IgD-negative memory B cell (primary cell): ENCODE results near the gene TBCCD1. TPM values are rescaled to one million over a fixed set of nuclear protein-coding genes. Genes with fewer than 3 reads are reported as not detected.

Experiments
- H3K27ac Mint-ChIP-seq, 3 donors: one replicate each; pipeline ENCODE4 v1.8.0; 2020 to 2022; ENCODE audit warnings: mild to moderate bottlenecking in 3 of 3, mixed read lengths in 3 of 3, moderate library complexity in 1 of 3
- H3K27me3 Mint-ChIP-seq: one replicate; pipeline ENCODE4 v1.8.0; 2021; ENCODE audit warnings: mixed read lengths
- H3K36me3 Mint-ChIP-seq: one replicate; pipeline ENCODE4 v1.8.0; 2020; ENCODE audit warnings: mild to moderate bottlenecking, mixed read lengths
- H3K4me1 Mint-ChIP-seq, 3 donors: one replicate each; pipeline ENCODE4 v1.8.0; 2020 to 2022; ENCODE audit warnings: mixed read lengths in 3 of 3, mild to moderate bottlenecking in 1 of 3
- H3K4me3 Mint-ChIP-seq, 4 donors: one replicate each; pipeline ENCODE4 v1.8.0; 2020 to 2022; ENCODE audit warnings: mild to moderate bottlenecking in 4 of 4, mixed read lengths in 4 of 4, moderate library complexity in 3 of 4
- H3K9me3 Mint-ChIP-seq, 3 donors: one replicate each; pipeline ENCODE4 v1.8.0; 2020 to 2021; ENCODE audit warnings: mixed read lengths in 3 of 3, mild to moderate bottlenecking in 1 of 3
- polyA plus RNA-seq: library from polyadenylated mRNA; unstranded; fragments of 300-500 nt; fragmentation: Illumina TruSeq; gene quantifications from one replicate; pipeline ENCODE4 v1.2.3, GENCODE V29; 2021

TBCCD1 gene
- polyA plus RNA-seq, 1 donor from 2014 or later: 24.6 TPM

GRCh38 chr3:186523022-186523421 lies 44.1 kb downstream of the TBCCD1 start:
- Mint-ChIP-seq H3K4me1 (peaks cover 51 to 76% (median 62%) of the 10 kb centered on the region in 3 donors), H3K36me3 (no peaks in the 10 kb centered on the region), H3K27me3 (peaks cover 2% of the 10 kb centered on the region), H3K4me3 (peak overlapping the region in 1 of 4 donors; percentile 63), H3K27ac (no peak overlapping the region), H3K9me3 (no peaks in the 10 kb centered on the region)

- Mint-ChIP-seq H3K36me3 (no peaks in the 10 kb centered on the region), H3K27me3 (peaks cover 2% of the 10 kb centered on the region), H3K4me1 (peaks cover 45 to 69% (median 51%) of the 10 kb centered on the region in 3 donors), H3K9me3 (no peaks in the 10 kb centered on the region), H3K27ac (peak overlapping the region; percentile 46 to 96 (median 89)), H3K4me3 (peak overlapping the region; percentile 5 to 87 (median 33))
Measured at GRCh38 chr3:186520957-186521842, 45.9 kb downstream of the TBCCD1 start.

GRCh38 chr3:186520431-186520830 lies 46.7 kb downstream of the TBCCD1 start:
- H3K36me3 Mint-ChIP-seq: no peaks in the 10 kb centered on the region
- H3K4me1 Mint-ChIP-seq: peaks cover 45 to 69% (median 48%) of the 10 kb centered on the region in 3 donors
- H3K9me3 Mint-ChIP-seq: no peaks in the 10 kb centered on the region
- peaks cover 2% of the 10 kb centered on the region for H3K27me3 Mint-ChIP-seq
- peak overlapping the region in 2 of 3 donors; percentile 89 to 96 for H3K27ac Mint-ChIP-seq
- H3K4me3 Mint-ChIP-seq: peak overlapping the region in 3 of 4 donors; percentile 5 to 87 (median 17)

GRCh38 chr3:186519021-186519658 lies 48.0 kb downstream of the TBCCD1 start:
- Mint-ChIP-seq H3K4me1 (peaks cover 51 to 76% (median 51%) of the 10 kb centered on the region in 3 donors), H3K36me3 (no peaks in the 10 kb centered on the region), H3K4me3 (peak overlapping the region; percentile 1 to 63 (median 20)), H3K9me3 (no peaks in the 10 kb centered on the region), H3K27me3 (peaks cover 2% of the 10 kb centered on the region), H3K27ac (peak overlapping the region; percentile 4 to 96 (median 54))

GRCh38 chr3:186517218-186517617 lies 49.9 kb downstream of the TBCCD1 start:
- Mint-ChIP-seq H3K4me3 (peak overlapping the region in 1 of 4 donors; percentile 48), H3K27me3 (peaks cover 5% of the 10 kb centered on the region), H3K4me1 (peaks cover 50 to 72% (median 54%) of the 10 kb centered on the region in 3 donors), H3K36me3 (no peaks in the 10 kb centered on the region), H3K27ac (peak overlapping the region in 1 of 3 donors; percentile 36), H3K9me3 (no peaks in the 10 kb centered on the region)

- Mint-ChIP-seq H3K4me1 (peaks cover 50 to 69% (median 52%) of the 10 kb centered on the region in 3 donors), H3K27ac (peak overlapping the region in 1 of 3 donors; percentile 20), H3K9me3 (no peaks in the 10 kb centered on the region), H3K4me3 (peak overlapping the region in 1 of 4 donors; percentile 30), H3K27me3 (peaks cover 5% of the 10 kb centered on the region), H3K36me3 (peaks cover 1% of the 10 kb centered on the region)
Measured at GRCh38 chr3:186516646-186517045, 50.5 kb downstream of the TBCCD1 start.

GRCh38 chr3:186515125-186515524 lies 52.0 kb downstream of the TBCCD1 start:
- peaks cover 4% of the 10 kb centered on the region for H3K36me3 Mint-ChIP-seq
- H3K9me3 Mint-ChIP-seq: no peaks in the 10 kb centered on the region
- H3K4me1 Mint-ChIP-seq: peaks cover 43 to 67% (median 50%) of the 10 kb centered on the region in 3 donors
- H3K27ac Mint-ChIP-seq: peak overlapping the region; percentile 1 to 25 (median 2)
- H3K27me3 Mint-ChIP-seq: peaks cover 5% of the 10 kb centered on the region
- peak overlapping the region in 2 of 4 donors; percentile 10 to 42 for H3K4me3 Mint-ChIP-seq

- peaks cover 5% of the 10 kb centered on the region for H3K27me3 Mint-ChIP-seq
- H3K9me3 Mint-ChIP-seq: no peaks in the 10 kb centered on the region
- peak overlapping the region in 1 of 4 donors; percentile 42 for H3K4me3 Mint-ChIP-seq
- peaks cover 4% of the 10 kb centered on the region for H3K36me3 Mint-ChIP-seq
- H3K27ac Mint-ChIP-seq: peak overlapping the region in 2 of 3 donors; percentile 4 to 25
- H3K4me1 Mint-ChIP-seq: peaks cover 43 to 68% (median 55%) of the 10 kb centered on the region in 3 donors
Measured at GRCh38 chr3:186514296-186515002, 52.7 kb downstream of the TBCCD1 start.

GRCh38 chr3:186513386-186513785 lies 53.8 kb downstream of the TBCCD1 start:
- H3K4me1 Mint-ChIP-seq: peaks cover 36 to 59% (median 48%) of the 10 kb centered on the region in 3 donors
- no peak overlapping the region for H3K4me3 Mint-ChIP-seq
- H3K27me3 Mint-ChIP-seq: peaks cover 3% of the 10 kb centered on the region
- H3K27ac Mint-ChIP-seq: no peak overlapping the region
- peaks cover 4% of the 10 kb centered on the region for H3K36me3 Mint-ChIP-seq
- no peaks in the 10 kb centered on the region for H3K9me3 Mint-ChIP-seq

GRCh38 chr3:186512570-186513302 lies 54.4 kb downstream of the TBCCD1 start:
- peaks cover 3% of the 10 kb centered on the region for H3K27me3 Mint-ChIP-seq
- H3K36me3 Mint-ChIP-seq: peaks cover 4% of the 10 kb centered on the region
- peaks cover 32 to 54% (median 45%) of the 10 kb centered on the region in 3 donors for H3K4me1 Mint-ChIP-seq
- no peaks in the 10 kb centered on the region for H3K9me3 Mint-ChIP-seq
- H3K27ac Mint-ChIP-seq: peak overlapping the region in 1 of 3 donors; percentile 69
- no peak overlapping the region for H3K4me3 Mint-ChIP-seq

GRCh38 chr3:186511702-186512101 lies 55.4 kb downstream of the TBCCD1 start:
- peak overlapping the region in 1 of 4 donors; percentile 70 for H3K4me3 Mint-ChIP-seq
- peaks cover 4% of the 10 kb centered on the region for H3K36me3 Mint-ChIP-seq
- no peaks in the 10 kb centered on the region for H3K9me3 Mint-ChIP-seq
- H3K27me3 Mint-ChIP-seq: peaks cover 3% of the 10 kb centered on the region
- peaks cover 32 to 50% (median 42%) of the 10 kb centered on the region in 3 donors for H3K4me1 Mint-ChIP-seq
- peak overlapping the region in 1 of 3 donors; percentile 8 for H3K27ac Mint-ChIP-seq

GRCh38 chr3:186511245-186511644 lies 55.9 kb downstream of the TBCCD1 start:
- Mint-ChIP-seq H3K9me3 (no peaks in the 10 kb centered on the region), H3K27me3 (peaks cover 6% of the 10 kb centered on the region), H3K4me3 (peak overlapping the region in 1 of 4 donors; percentile 70), H3K27ac (no peak overlapping the region), H3K4me1 (peaks cover 35 to 47% (median 42%) of the 10 kb centered on the region in 3 donors), H3K36me3 (peaks cover 4% of the 10 kb centered on the region)

GRCh38 chr3:186510374-186511079 lies 56.6 kb downstream of the TBCCD1 start:
- Mint-ChIP-seq H3K36me3 (peaks cover 4% of the 10 kb centered on the region), H3K27ac (no peak overlapping the region), H3K27me3 (peaks cover 7% of the 10 kb centered on the region)

More at GRCh38 chr3:186510374-186511079, 56.6 kb downstream of the TBCCD1 start:
- Mint-ChIP-seq H3K4me3 (peak overlapping the region in 1 of 4 donors; percentile 81), H3K4me1 (peaks cover 35 to 42% (median 36%) of the 10 kb centered on the region in 3 donors), H3K9me3 (no peaks in the 10 kb centered on the region)
